HPDE6-E6E7 (cell line): ENCODE measurements around the gene RNF166.

Experiments used
- DNase-seq: peaks from one replicate; pipeline ENCODE4 v3.0.0; 2011; ENCODE audit warnings: missing footprints; ENCODE audit errors: extremely low spot score

Gene RNF166

GRCh38 chr16:88706965-88707826 lies 988 bp upstream of the RNF166 start:
- DNase-seq = no peak

DNA sequence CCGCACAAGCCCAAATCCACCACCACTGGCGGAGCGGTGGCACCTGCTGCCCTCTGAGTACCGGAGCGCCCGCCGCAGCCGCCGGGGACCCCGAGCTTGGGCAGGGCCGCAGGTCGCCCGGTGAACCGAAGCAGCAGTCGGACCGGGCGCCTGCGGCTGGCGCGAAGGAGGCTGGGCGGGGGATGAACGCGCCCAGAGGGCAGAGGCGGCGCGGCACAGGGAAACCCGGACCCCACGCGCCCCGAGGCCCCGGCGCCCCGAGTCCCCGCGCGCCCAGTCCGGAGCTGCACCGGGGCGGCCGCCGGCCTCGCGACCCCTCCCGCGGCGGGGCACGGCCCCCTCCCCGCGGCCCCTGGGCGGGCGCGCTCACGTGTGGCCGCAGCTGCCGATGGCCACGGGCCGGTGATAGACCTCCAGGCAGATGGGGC lies 393 bp downstream of the RNF166 start:
- DNase-seq = peak; percentile 23

DNA sequence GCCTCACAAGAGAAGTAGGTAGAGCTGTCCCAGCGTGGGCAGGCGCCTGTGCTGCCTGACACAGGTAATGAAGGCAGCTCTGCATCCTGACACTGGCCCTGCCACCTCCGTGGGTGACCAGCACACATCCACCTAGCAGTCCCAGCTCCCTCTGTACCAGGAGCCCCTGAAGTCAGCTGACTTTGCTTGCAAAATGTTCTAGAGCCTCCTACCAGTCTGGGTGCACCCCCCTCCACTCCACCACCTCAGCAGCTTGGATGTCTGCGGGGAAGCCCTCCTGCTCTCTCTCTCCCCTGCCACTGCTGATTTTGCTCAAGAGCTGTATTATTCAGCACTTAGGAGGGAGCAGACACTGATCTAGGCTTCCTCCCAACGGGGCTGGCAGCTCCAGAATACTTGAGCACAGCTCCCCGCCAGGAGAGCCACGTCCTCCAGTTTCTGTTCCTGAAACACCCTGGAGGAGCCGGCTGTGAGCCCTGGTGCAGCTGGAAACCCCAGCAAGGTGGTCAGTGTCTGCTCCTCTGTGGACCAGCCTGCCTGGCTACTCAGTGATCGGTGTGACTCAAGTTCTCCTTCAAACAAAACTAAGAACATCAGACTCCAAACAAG lies 1.0 kb downstream of the RNF166 start:
- DNase-seq = peak; percentile 40

DNA sequence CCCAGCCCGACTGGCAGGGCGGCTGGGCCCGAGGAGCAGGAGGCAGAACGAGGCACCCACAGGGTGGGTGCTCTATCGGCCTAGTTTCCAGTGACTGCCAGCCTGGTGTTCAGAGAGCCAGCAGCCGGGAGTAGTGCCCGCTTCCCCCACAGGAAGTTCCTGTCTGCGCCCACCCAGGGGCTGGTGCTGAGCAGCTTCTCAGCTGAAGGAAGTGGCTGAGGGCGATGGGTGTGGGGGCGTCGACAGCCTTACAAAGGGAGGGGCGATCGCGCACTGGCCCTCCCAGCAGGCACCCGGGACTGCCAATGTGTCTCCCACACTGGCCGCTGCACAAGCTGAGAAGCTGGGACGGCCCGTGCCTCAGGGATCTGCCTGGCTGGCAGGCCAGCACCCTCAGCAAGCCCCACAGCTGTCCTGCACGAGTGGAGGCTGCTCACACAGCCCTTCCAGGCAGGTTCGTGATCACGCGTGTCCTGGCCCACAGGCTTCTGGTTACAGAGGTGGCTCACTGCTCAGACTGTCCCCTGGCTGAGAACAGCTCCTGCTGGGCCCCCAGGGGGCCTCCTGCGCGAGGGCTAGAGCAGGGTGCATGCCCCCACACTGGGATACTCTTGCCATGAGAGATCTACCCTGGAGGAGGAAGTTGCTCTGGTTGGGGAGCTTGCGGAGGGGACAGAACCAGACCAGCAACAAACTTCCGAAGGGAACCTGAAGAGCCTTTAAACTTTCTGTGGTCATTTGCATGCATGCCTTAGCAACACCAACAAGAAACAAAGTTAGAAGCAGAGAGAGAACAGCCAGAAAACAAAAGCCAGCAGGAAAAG lies 2.5 kb downstream of the RNF166 start:
- no peak for DNase-seq

DNA sequence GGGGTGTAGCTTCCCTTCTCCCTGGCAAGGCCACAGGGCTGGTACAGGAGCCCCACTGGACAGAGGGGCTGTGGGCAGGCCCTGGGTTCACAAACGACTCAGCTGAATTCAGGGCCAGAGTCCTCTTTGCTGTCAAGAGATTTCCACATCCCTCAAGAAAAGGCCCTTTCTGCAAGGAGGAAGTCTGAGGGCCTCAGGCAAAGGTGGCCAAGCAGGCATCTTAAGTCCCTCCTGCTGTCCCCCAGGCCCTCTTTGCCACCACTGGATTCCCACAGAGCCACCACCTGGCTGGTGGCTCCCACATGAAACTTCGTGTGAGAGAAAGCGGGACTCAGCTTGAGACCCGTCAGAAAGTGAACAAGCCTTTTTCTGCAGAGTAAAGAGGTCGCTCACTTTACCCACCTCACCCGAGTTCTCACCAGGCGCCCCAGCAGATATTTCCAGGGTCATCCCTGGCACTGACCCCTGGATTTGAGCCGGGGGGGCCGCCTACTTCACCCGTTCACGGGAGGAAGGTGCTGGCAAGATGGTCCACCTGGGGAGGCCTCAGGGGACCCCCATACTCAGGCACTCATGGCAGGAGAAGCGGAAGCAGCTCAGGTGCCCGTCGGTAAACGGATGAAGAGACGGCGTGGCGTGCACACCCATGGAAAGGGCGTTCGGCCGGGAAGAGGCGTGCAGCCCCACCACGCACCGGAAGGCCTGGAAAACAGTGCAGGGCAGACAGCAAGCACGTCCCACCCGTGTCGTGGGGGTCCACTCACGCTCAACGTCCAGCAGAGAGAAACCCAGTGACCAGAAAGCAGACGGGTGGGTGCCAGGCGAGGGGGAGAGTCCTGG lies 3.6 kb downstream of the RNF166 start:
- DNase-seq = no peak

DNA sequence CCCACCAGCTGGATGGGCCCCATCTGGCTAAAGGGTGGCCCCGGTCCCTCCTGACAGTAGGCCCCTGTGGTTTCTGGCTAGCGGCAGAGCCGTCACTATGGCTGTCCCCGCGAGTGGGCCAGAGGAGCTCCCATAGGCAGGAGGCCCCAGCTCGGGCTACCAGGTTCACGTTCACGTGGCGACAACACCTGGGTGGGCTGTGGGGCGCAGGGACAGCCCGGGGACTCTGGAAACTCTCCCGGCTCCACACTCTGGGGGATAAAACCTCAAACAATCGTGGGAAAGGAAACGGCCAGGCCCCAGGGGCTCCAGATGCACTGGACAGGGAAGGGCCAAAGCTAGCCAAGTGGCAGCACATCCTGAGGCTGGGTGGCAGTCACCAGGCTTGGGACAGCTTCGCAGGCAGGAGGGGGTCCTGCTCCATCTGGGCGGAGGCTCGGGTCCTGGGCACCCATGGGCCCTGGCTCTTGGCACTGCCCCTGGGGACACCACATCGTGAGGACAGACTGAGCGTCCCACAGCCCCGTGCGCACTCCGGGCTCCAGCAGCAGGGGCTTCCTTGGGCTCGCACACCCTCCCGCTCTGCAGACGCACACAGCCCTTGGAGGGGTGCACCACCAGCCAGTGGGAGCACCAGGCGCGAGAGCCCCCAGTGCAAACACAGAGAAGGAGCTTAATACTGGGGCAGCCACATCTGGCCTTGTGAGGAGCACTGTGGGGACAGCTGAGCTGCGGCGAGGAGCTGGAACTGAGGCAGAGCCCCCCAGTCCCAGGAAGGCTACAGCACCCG lies 4.4 kb downstream of the RNF166 start:
- no peak for DNase-seq

DNA sequence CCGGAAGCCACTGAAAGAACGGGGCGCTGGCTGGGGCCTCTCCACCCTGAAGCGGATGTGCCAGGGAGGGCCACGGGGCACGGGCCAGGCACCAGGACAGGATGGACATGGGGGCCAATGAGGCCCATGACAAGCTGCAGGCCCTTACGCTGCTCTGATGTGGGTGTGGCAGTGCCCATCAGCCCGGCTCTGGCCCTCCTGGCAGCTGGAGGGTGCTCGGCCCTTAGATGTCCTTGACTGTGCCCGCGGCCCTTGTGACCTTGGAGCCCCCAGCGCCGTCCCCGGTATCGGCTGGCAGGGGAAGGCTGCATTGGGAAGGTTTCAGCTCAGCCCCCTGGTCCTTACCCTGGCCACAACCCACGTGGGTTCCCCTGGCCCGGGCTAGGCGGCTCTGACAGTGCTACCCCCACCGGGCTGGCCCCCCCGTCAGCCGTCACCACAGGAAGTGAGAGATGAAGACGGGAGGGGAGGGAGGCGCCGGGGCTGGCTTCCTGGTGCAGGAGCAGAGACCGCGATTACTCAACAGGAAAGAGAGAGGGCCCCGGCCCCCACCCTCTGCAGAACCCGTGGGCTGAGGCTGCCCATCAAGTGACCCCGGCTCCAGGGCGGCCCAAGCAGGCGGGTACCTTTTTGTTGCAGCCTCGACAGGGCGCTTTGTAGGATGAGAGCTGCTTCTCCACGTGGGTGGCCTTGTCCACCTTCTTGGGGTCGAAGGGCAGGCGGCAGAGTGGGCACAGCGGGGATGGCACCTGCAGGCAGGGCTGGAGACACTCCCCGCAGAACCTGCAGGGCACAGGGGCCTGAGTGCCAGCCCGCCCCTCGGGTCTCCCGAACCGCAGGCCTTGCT lies 5.3 kb downstream of the RNF166 start:
- peak; percentile 88 for DNase-seq

DNA sequence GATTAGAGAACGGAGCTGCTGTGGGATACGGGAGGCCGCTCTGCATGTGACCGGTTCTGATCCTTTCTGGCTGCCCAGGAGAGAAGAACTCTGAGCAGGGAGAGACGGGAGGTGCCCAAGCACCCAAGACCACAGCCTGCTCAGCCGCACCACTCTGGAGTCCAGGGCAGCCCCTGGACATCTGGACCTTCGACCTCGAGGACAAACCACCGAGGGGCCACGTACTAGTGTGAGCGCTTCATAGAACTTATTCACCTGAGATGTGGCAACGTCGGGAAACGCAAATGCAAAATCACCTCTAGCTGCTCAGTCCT lies 5.9 kb downstream of the RNF166 start:
- no peak for DNase-seq

DNA sequence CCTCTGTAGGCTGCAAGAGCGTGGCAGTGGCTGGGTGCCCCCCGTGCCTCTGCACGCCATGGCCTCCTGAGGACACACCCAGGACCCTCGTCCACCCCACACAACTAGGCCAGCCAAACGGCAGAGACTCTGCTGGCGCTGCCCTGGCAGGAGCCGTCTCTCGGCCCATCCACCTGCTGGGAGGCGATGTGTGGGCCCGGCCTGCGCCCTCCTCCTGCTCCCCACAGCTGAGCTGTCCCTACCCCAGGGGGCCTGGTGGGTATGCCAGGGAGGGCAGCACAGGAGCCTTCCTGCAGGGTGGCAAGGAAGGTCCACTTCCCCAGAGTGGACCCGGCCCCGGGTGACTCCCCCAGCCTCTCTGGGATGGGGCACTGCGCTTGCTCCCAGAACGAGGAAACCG lies 7.0 kb downstream of the RNF166 start:
- no peak for DNase-seq

DNA sequence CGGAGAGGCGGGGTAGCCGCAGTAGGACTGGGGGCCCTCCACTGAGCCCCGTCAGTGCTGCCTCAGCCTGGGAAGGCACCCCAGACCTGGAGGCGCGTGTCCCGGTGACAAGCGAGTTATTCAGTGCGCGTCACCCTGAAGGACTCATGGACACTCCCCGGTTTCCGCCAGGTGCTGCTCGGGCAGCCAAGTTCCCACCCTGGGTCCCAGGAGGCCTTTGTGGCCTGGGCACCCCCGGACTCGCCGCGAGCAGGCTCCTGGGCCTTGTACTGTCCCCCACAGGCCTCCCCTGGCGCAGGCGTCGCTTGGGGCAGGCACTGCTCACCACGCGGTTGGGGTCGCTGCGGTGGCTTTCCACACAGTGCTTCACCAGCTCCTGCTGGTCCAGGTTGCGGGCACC lies 7.6 kb downstream of the RNF166 start:
- DNase-seq = no peak

DNA sequence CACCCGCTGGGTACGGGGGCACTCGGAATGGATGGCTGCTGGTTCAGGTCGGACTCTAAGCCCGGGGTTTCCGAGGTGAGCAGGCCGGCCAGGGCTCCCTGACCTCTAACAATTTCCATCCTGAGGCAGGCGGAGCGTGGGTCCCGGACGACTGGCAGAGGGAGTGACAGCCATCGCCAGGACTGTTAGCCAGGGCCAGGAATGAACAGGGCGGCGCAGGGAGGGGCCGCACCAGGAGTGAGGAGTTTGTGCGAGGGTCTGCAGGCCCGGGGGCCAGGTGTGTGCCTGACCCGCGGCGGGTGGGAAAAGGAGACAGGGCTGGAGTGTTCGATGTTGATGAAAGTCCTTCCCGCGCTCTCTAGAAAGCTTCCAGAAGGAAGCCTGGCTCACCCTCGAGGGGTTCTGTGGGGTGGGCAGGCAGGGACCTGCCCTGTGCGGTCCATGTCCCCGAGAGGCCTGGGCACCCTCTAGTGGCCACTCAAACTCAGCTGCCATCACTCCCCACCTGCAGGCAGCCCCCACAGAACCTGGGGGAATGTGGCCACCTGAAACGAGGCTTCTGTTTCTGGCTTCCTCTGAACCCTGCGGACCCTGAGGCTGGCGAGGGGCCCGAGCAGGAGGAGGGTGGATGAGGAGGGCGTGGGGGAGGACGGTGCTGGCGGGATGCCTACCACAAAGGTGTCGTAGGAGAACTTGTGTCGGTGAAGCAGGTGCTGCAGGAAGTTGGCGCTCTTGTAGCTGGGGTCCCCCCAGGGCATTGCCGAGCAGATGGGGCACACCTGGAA lies 8.2 kb downstream of the RNF166 start:
- no peak for DNase-seq

DNA sequence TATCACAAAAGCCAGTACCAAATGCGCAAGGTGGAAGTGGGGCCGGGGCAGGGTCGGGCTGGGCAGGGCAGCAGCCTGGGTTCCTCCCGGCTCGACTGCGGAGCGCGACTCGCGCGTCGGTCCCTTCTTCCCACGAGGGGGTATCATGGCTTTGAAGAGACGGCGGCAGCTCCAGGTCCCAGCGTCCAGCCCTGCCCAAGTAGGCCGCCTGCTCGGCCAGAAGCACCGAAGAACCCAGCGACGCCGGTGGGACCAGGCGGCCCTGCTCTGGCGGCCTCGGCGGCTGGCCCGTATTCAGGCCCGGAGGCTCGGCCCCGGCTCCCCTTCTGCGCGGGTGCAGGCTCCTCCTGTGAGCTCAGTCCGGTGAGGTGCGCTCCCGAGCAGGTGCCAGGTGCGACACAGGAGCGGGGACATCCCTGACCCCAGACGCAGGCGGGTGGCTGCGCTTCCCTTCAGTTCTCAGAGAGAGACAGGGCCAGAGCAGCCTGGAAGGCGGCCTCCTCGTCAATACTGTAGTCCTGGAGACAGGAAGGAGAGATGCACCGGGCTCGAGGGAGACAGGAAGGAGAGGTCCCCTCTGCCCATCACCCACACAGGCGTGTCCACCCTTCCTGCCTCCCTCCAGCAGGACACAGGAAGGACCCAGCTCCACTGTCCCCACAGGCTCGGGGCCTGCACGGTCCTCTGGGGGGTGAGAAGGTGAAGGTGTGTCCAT lies 8.9 kb downstream of the RNF166 start:
- DNase-seq = no peak

- DNase-seq = no peak
Observed at GRCh38 chr16:88696441-88696840, 9.8 kb downstream of the RNF166 start.

DNA sequence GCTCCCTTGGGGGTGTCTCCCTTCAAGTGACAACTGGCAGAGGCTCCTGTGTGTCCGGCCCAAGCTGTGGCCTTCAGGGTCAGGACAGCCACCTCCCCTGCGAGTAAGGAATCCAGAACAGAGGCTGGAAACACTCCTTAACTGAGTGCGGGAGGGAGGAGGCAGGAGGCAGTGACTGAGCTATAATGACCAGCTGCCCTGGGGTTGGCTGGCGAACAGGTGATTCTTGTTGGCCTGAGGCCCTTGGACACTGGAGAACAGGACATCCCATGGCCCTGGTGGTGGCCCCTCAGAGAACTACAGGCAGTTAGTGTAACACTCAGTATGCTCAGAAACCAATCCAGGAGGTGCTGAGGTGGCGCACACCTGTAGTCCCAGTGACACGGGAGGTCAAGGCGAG lies 10.5 kb downstream of the RNF166 start:
- no peak for DNase-seq

GRCh38 chr16:88695218-88695617 lies 11.0 kb downstream of the RNF166 start:
- DNase-seq = no peak

- DNase-seq = no peak
Observed at GRCh38 chr16:88694221-88695087, 11.8 kb downstream of the RNF166 start.

- DNase-seq = no peak
Observed at GRCh38 chr16:88693420-88694177, 12.6 kb downstream of the RNF166 start.
